Stimulated activated naive B cell treated with anti-CD40 and anti-IgM and Interleukin-4, amounts not matched to agents 10 μg/mL and 1 μg/mL and 100 μg/mL, for 72 hours (primary cell): Measurements from ENCODE around the gene RETREG1.
"Not testable (repeated sequence)": the region's sequence is repeated elsewhere in the genome, so short reads cannot be mapped to it uniquely, and the experiment has no call there.

Experiments used
- ATAC-seq, 2 donors: fragments of 150-1000 bp; cut with Tn5 transposase; replicated peaks; 2 replicates each; pipeline ENCODE4 v1.10.0; 2021; ENCODE audit warnings: moderate library complexity in 1 of 2
- DNase-seq: peaks from one replicate; pipeline ENCODE4 v3.0.0; 2021
- H3K27ac Mint-ChIP-seq: one replicate; pipeline ENCODE4 v1.8.0; 2022; ENCODE audit warnings: mild to moderate bottlenecking, mixed read lengths
- H3K27me3 Mint-ChIP-seq, 2 donors: one replicate each; pipeline ENCODE4 v1.8.0; 2022; ENCODE audit warnings: mixed read lengths in 2 of 2
- H3K36me3 Mint-ChIP-seq, 2 donors: one replicate each; pipeline ENCODE4 v1.8.0; 2022; ENCODE audit warnings: mixed read lengths in 2 of 2, mild to moderate bottlenecking in 1 of 2
- H3K4me1 Mint-ChIP-seq, 2 donors: one replicate each; pipeline ENCODE4 v1.8.0; 2022; ENCODE audit warnings: mixed read lengths in 2 of 2, mild to moderate bottlenecking in 1 of 2
- H3K4me3 Mint-ChIP-seq, 2 donors: one replicate each; pipeline ENCODE4 v1.8.0; 2022; ENCODE audit warnings: mild to moderate bottlenecking in 2 of 2, mixed read lengths in 2 of 2, moderate library complexity in 1 of 2
- H3K9me3 Mint-ChIP-seq, 2 donors: one replicate each; pipeline ENCODE4 v1.8.0; 2022; ENCODE audit warnings: mixed read lengths in 2 of 2, mild to moderate bottlenecking in 1 of 2

Gene RETREG1

DNA sequence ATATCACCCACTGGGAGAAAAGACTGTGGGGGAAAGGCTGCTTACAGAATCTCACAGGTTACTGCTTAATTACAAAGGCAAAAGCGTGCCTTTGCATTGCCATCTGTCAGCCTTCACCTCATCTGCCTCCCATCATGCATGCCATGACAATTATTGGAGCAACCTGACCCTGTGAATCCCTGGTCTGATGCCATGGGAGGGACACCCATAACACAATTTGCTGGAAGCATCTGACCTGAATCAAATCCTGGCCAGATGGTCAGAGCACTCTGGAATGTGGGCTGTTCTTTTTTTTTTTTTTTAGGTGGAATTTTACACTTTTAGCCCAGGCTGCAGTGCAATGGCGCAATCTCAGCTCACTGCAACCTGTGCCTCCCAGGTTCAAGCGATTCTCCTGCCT is 11.6 kb upstream of the RETREG1 start:
- DNase-seq, result no peak
- H3K27ac Mint-ChIP-seq, result no peak overlapping the region

DNA sequence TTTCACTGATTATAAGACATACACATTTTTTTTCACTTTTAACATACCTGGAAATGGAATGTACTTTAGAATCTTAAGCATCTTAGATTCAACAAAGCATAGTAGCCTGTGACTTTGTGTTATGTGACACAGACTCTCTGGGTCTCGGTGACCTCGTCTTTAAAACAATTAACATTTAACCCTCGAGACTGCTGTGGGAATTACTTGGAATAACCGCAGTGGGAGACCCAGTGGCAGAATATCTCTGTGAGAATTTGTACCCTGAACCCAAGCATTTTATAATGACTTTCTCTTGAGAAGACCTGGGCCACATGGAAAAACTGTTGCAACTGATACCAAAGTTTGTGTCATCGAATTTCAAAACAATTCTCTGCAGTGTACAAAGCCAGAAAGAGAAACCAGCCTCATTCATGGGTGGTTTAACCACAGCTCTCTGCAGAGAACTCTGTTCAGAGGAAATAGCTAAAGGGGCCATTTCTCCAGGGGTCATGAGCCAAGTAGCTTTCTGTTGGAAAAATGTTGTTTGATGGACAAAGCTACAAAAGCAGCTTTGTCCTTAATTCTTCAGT is 10.0 kb upstream of the RETREG1 start:
- no peaks in the 10 kb centered on the region for H3K9me3 Mint-ChIP-seq
- DNase-seq (no peak), ATAC-seq (peak; percentile 36 to 46)
- H3K4me3 Mint-ChIP-seq, result no peak overlapping the region
- no peaks in the 10 kb centered on the region for H3K27me3 Mint-ChIP-seq
- H3K4me1 Mint-ChIP-seq, result peaks cover 20 to 21% of the 10 kb centered on the region in 2 donors
- H3K27ac Mint-ChIP-seq, result no peak overlapping the region
- peaks cover 0 to 2% of the 10 kb centered on the region in 2 donors for H3K36me3 Mint-ChIP-seq

More for the DNA sequence above, 11.6 kb upstream of the RETREG1 start:
- Mint-ChIP-seq H3K9me3 (no peaks in the 10 kb centered on the region), H3K27me3 (no peaks in the 10 kb centered on the region), H3K4me3 (no peak overlapping the region), H3K36me3 (peaks cover 0 to 2% of the 10 kb centered on the region in 2 donors), H3K4me1 (peaks cover 20 to 21% of the 10 kb centered on the region in 2 donors)
- no peak for ATAC-seq

DNA sequence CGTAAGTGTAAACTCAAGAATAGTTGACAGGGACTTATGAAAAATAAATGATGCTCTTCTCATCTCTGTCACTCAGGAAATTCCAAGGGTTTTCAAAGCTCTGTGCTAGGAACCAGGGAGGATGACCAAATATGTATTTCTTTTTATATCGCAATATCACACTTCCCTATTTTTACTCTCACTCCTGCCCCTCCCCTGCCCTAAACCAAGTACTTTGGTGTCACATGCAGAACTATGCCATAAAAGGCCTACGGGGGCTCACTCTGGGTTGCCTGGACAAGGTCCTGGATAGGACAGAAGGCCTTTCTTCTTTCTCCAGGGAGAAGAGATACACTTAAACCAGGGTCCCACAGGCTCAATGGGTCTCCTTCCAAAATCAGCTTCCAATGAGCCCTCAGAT is 8.3 kb upstream of the RETREG1 start:
- ATAC-seq (peak; percentile 53 to 55), DNase-seq (no peak)
- peaks cover 20 to 21% of the 10 kb centered on the region in 2 donors for H3K4me1 Mint-ChIP-seq
- H3K27ac Mint-ChIP-seq, result no peak overlapping the region
- no peaks in the 10 kb centered on the region for H3K36me3 Mint-ChIP-seq
- no peak overlapping the region for H3K4me3 Mint-ChIP-seq
- H3K27me3 Mint-ChIP-seq, result no peaks in the 10 kb centered on the region
- no peaks in the 10 kb centered on the region for H3K9me3 Mint-ChIP-seq

DNA sequence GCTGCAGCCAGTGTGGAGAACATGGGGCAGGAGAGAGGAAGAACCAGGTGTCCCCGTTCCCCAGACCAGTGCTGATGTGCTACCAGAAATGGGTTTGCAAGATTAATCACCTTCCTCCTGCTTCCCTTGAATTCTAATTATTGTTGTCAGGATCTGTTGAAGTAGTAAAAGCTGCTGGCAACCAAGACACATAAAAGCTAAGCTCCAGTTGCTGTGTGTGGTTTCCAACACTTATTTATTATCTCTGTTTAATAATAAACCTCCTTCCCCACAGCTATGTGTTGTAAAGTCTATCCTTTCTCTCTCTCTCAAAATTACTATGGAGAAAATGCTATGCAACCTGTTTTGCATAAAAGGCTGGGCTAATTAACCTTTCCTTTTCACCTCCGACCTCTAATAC is 2.3 kb upstream of the RETREG1 start:
- Mint-ChIP-seq H3K27ac (no peak overlapping the region), H3K9me3 (no peaks in the 10 kb centered on the region), H3K27me3 (no peaks in the 10 kb centered on the region), H3K36me3 (peaks cover 0 to 1% of the 10 kb centered on the region in 2 donors), H3K4me3 (no peak overlapping the region), H3K4me1 (peaks cover 9 to 10% of the 10 kb centered on the region in 2 donors)
- DNase-seq (no peak), ATAC-seq (no peak)

DNA sequence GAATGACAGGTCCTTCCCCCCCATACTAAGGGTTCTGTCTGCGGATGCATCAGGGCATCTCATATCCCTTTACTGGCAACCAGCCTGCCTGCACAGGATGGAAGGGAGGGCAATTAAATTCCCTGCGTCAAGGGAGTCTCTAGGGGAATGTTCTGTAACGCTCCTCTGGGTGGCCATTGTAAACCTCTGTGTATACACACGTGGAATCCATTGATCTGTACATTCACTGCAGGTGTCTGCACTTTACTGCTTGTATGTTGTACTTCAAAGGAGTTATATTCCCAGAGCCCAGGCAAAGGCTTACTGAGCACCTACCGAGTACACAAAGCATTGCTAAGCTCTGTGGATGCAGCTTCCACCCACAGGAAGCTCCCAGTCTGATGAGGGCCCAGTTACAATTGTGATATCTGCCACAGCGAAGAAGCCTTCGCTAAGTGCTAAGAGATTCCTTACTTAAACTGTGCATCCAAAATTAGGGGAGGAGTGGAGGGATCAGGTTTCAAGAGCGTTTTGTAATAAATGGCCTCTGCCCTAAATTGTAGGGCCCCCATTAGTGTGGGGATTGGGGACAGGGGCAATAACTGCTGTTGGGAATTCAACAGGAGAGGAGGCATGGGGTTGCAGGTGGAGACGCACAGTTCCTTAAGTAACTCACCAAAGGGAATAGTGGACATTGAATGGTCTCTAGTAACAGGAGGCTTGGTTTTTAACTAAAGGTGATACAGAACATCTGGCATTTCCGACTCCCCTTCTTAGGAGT is 1.5 kb upstream of the RETREG1 start:
- no peak for ATAC-seq

GRCh38 chr5:16617274-16617968 is 624 bp upstream of the RETREG1 start:
- Mint-ChIP-seq H3K4me3 (no peak overlapping the region), H3K4me1 (peaks cover 8 to 9% of the 10 kb centered on the region in 2 donors), H3K27ac (no peak overlapping the region), H3K9me3 (no peaks in the 10 kb centered on the region), H3K36me3 (peaks cover 0 to 1% of the 10 kb centered on the region in 2 donors), H3K27me3 (no peaks in the 10 kb centered on the region)
- DNase-seq (no peak), ATAC-seq (peak; percentile 3 to 6)

More for the DNA sequence above, 1.5 kb upstream of the RETREG1 start:
- no peak for DNase-seq
- Mint-ChIP-seq H3K9me3 (no peaks in the 10 kb centered on the region), H3K36me3 (peaks cover 0 to 1% of the 10 kb centered on the region in 2 donors), H3K4me3 (no peak overlapping the region), H3K27ac (no peak overlapping the region), H3K4me1 (peaks cover 8 to 9% of the 10 kb centered on the region in 2 donors), H3K27me3 (no peaks in the 10 kb centered on the region)

- Mint-ChIP-seq H3K9me3 (no peaks in the 10 kb centered on the region), H3K27me3 (no peaks in the 10 kb centered on the region), H3K36me3 (peaks cover 1 to 3% of the 10 kb centered on the region in 2 donors), H3K4me3 (no peak overlapping the region), H3K27ac (peak overlapping the region; percentile 89), H3K4me1 (peaks cover 12 to 18% of the 10 kb centered on the region in 2 donors)
- ATAC-seq (peak in 1 of 2 donors; percentile 2), DNase-seq (no peak)
These were observed 859 bp downstream of the RETREG1 start for GRCh38 chr5:16615741-16616535.

DNA sequence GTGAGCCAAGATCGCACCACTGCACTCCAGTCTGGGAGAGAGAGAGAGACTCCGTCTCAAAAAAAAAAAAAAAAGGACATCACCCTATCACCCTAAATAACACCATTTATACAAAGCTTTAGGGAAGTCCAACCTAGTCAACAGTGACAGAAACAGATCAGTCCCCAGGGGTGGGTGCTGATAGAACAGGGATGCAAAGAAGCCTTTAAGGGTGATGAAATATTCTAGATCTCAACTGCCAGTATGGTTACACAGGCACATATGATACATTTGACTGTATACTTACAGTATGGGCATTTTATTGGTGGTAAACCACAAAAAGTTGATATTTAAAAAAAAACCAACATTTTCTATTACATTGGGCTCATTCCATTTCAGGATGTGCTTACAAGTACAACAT is 4.8 kb downstream of the RETREG1 start:
- no peaks in the 10 kb centered on the region for H3K9me3 Mint-ChIP-seq
- H3K27me3 Mint-ChIP-seq, result no peaks in the 10 kb centered on the region
- H3K36me3 Mint-ChIP-seq, result peaks cover 3 to 5% of the 10 kb centered on the region in 2 donors
- H3K4me3 Mint-ChIP-seq, result no peak overlapping the region
- DNase-seq (no peak), ATAC-seq (no peak)
- no peak overlapping the region for H3K27ac Mint-ChIP-seq
- H3K4me1 Mint-ChIP-seq, result peaks cover 15 to 18% of the 10 kb centered on the region in 2 donors

DNA sequence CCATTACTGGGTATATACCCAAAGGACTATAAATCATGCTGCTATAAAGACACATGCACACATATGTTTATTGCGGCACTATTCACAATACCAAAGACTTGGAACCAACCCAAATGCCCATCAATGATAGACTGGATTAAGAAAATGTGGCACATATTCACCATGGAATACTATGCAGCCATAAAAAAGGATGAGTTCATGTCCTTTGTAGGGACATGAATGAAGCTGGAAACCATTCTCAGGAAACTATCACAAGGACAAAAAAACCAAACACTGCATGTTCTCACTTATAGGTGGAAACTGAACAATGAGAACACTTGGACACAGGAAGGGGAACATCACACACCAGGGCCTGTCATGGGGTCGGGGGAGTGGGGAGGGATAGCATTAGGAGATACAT is 5.9 kb downstream of the RETREG1 start:
- DNase-seq, H3K27me3 Mint-ChIP-seq, H3K4me3 Mint-ChIP-seq, H3K9me3 Mint-ChIP-seq, ATAC-seq, H3K27ac Mint-ChIP-seq: not testable (repeated sequence)
- peaks cover 10 to 14% of the 10 kb centered on the region in 2 donors for H3K4me1 Mint-ChIP-seq
- peaks cover 8 to 15% of the 10 kb centered on the region in 2 donors for H3K36me3 Mint-ChIP-seq

DNA sequence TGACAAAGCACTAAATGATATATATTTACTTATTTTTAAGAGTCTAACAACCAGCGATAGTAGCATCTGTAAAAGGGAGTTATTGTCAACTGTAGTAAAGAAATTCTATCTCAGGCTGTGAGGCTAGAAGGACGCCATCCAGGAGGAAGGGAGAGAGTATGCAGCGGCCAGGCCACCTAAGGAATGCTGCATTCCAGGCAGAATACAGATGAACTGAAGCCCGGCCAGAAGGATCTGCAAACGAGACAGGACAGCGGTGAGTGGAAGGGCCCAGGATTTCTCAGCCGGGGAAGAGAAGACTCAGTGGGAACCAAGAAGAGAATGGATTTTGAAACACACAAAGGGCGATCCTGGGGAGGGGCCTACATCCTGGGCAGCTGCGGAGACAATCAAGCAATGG is 7.4 kb downstream of the RETREG1 start:
- ATAC-seq (no peak), DNase-seq (no peak)
- Mint-ChIP-seq H3K4me3 (no peak overlapping the region), H3K27ac (peak overlapping the region; percentile 26), H3K27me3 (no peaks in the 10 kb centered on the region), H3K9me3 (peaks cover 0 to 3% of the 10 kb centered on the region in 2 donors), H3K36me3 (peaks cover 10 to 18% of the 10 kb centered on the region in 2 donors), H3K4me1 (peaks cover 7 to 10% of the 10 kb centered on the region in 2 donors)

GRCh38 chr5:16606628-16607027 is 10.2 kb downstream of the RETREG1 start:
- no peak for DNase-seq
- ATAC-seq, result no peak
- H3K27ac Mint-ChIP-seq, result no peak overlapping the region
- H3K27me3 Mint-ChIP-seq, result no peaks in the 10 kb centered on the region
- H3K9me3 Mint-ChIP-seq, result peaks cover 0 to 3% of the 10 kb centered on the region in 2 donors
- H3K36me3 Mint-ChIP-seq, result peaks cover 16 to 24% of the 10 kb centered on the region in 2 donors
- no peak overlapping the region for H3K4me3 Mint-ChIP-seq
- H3K4me1 Mint-ChIP-seq, result peaks cover 10 to 12% of the 10 kb centered on the region in 2 donors

DNA sequence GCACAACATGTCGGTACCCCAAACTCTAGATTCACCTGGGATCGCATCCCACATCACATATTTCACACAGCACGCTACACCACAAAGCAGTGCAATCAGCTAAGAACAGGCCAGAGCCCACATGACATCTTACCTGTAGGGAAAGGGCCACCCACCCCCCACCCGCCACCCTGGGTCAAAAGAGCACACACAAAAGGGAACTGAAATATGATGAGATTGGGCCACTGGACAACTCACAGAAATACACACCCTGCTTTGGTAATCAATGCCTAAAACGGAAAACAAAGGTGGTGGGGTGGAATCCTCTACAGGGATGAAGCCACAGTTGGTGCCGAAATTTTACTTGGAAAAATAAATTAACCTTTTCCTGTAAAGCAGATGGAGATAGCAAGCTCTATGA is 13.1 kb downstream of the RETREG1 start:
- Mint-ChIP-seq H3K9me3 (peaks cover 0 to 3% of the 10 kb centered on the region in 2 donors), H3K4me3 (no peak overlapping the region), H3K27ac (no peak overlapping the region), H3K36me3 (peaks cover 24 to 25% of the 10 kb centered on the region in 2 donors), H3K27me3 (no peaks in the 10 kb centered on the region), H3K4me1 (peaks cover 11 to 16% of the 10 kb centered on the region in 2 donors)
- DNase-seq (no peak), ATAC-seq (no peak)

- no peak overlapping the region for H3K4me3 Mint-ChIP-seq
- H3K27me3 Mint-ChIP-seq, result no peaks in the 10 kb centered on the region
- DNase-seq (no peak), ATAC-seq (no peak)
- H3K36me3 Mint-ChIP-seq, result peaks cover 24 to 29% of the 10 kb centered on the region in 2 donors
- H3K4me1 Mint-ChIP-seq, result peaks cover 11 to 16% of the 10 kb centered on the region in 2 donors
- H3K27ac Mint-ChIP-seq, result no peak overlapping the region
- peaks cover 0 to 3% of the 10 kb centered on the region in 2 donors for H3K9me3 Mint-ChIP-seq
These were observed 13.5 kb downstream of the RETREG1 start for GRCh38 chr5:16603295-16603694.

DNA sequence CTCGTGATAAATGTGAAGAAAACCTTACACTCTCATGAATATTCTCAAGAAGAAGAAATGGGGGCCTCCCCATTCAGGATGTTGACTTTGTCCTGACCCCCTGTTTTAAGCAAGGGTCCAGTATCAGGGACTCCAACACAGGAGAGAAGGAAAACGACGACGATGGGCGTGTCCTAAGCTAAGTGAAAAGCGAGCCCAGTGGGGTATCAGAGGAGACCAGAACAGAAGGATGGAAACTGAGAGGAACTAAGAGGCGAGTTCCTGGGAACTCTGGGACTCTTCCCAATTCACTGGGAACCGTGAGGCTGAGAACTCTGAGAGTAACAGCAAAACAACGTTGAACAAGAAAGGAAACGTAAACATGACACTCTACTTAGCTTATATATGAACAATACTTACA is 14.6 kb downstream of the RETREG1 start:
- H3K4me1 Mint-ChIP-seq, result peaks cover 13 to 16% of the 10 kb centered on the region in 2 donors
- H3K9me3 Mint-ChIP-seq, result peaks cover 0 to 3% of the 10 kb centered on the region in 2 donors
- no peak overlapping the region for H3K4me3 Mint-ChIP-seq
- H3K27ac Mint-ChIP-seq, result no peak overlapping the region
- H3K27me3 Mint-ChIP-seq, result no peaks in the 10 kb centered on the region
- DNase-seq, result no peak
- no peak for ATAC-seq
- H3K36me3 Mint-ChIP-seq, result peaks cover 24 to 32% of the 10 kb centered on the region in 2 donors
